HG02642 (cell line): Measurements from ENCODE around the gene SPESP1.

Experiments
- ATAC-seq: cut with Tn5 transposase; IDR thresholded peaks from one replicate; pipeline ENCODE4 v1.9.1; 2021; ENCODE audit warnings: mild to moderate bottlenecking; ENCODE audit not compliant: unreplicated experiment, poor library complexity

SPESP1 gene

DNA sequence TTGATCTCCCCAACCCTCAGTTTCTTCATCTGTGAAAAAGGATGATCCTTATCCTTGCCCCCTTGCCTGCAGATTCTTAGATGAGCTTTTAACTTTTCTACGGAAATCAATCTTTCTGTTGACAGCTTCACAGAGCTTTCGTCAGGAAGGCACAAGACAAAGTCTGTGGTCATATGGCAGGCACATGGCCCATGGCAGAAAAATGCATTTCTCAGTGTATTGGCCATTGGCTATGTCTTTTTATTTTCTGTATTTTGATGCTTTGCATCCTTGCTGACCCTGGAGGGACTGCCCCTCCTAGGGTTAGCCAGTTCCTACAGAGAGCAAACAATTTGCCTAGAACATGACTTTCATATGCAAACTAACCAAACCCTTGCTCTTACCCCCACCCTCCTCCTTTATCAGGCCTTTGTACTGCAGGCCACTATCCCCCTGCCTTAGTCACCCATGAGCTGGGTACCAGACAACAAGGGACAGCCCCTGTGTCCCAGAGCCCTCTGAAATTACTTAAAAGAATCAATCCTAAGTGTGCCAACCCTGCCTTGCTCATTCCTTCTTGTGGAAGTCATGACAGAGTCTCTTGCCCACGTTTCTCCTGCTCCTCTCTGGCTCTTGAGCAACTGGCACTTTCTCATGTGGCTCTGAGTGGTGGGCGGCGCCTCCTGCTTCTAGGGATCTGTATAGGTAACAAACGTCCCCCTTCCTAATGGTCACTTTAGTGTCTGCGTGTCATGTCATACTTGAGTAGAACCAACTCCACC lies 60.1 kb downstream of the SPESP1 start:
- ATAC-seq = no peak

DNA sequence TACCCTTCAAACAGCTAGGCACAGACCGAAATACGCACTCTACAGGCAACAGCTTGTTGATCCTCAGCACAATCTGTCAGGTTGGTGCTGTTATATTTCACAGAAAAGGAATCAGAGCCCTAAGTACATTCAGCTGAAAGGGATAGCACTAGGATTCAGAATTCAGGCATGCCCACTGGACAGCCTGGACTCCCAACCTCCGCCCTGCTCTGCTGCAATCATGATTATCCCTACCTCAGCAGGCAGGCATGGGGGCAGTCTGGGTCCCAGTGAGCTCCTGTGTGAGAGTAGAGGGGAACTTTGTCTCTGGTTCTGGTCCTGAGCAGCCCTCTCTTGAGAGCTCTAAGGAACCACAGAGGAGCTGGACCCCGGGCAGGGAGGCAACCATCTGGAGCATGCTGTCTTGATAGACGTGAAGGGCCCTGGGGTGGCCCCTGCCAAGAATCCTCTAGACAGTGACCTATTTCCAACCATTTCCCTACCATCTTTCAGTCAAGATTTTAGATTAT lies 60.7 kb downstream of the SPESP1 start:
- ATAC-seq = no peak

DNA sequence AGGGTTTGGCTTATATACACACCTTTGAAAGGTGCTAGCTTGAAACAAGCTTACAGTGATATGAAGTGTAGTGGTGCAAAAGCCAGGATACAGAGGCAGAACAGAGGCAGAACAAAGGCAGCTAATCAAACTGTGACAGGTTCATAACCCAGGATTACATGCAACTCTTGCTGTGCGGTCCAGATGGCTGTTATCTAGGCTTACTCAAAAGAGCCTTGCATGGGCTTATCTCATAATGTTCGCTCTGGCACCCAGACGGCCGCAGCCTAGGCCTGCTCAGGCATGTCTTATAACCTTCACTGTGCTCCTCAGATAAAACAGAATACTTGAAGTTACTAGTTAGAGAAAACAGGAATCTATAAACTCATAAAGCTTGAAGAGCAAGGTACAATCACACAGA lies 61.4 kb downstream of the SPESP1 start:
- ATAC-seq = no peak

DNA sequence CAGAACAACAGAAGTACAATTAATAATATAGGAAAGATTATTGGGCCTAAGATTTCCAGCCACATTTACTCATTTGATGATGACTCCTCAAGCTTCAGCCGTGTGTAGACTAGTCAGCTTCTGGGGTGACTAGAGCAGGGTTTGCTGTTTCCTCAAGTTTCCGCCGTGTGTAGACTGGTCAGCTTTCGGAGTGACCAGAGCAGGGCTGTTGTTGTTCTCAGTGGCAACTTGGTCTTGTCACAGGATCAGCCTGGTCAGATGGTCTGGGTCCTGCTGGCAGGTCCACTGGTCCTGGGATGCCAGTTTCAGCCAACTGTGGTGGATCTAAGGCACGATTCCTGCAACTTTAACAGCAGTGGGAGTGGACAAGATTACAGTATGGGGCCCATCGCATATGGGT lies 62.4 kb downstream of the SPESP1 start:
- no peak for ATAC-seq

DNA sequence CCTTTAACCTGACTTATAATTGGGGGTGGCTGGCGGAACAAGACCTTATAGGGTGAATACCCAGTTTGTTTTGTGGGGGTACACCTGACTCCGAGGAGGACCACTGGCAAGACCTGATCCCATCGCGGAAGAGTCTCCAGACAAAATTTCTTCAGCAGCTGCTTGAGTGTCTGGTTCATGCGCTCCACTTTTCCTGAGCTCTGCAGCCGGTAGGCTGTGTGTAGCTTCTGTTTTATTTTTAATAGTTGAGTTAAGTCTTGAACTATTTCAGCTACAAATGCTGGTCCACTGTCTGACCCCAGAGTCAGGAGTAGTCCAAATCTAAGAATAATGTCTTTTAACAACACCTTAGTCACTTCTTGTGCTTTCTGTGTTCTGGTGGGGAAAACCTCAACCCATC lies 63.0 kb downstream of the SPESP1 start:
- ATAC-seq = no peak

DNA sequence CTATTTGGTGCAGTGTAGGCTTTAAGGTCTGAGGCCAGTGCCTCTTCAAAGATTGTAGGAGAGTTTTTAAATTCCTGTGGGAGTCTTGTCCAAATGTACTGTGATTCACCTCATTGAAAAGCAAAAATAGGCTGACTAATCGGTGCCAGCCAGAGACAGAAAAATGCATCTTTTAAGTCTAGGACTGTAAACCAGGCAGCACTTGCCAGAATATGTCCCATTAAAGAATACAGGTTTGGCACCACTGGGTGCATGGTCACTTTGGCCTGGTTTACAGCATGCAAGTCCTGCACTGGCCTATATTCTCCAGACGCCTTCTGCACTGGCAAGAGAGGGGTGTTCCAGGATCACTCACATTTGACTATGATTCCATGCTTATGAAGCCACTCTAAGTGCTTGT lies 63.8 kb downstream of the SPESP1 start:
- no peak for ATAC-seq

DNA sequence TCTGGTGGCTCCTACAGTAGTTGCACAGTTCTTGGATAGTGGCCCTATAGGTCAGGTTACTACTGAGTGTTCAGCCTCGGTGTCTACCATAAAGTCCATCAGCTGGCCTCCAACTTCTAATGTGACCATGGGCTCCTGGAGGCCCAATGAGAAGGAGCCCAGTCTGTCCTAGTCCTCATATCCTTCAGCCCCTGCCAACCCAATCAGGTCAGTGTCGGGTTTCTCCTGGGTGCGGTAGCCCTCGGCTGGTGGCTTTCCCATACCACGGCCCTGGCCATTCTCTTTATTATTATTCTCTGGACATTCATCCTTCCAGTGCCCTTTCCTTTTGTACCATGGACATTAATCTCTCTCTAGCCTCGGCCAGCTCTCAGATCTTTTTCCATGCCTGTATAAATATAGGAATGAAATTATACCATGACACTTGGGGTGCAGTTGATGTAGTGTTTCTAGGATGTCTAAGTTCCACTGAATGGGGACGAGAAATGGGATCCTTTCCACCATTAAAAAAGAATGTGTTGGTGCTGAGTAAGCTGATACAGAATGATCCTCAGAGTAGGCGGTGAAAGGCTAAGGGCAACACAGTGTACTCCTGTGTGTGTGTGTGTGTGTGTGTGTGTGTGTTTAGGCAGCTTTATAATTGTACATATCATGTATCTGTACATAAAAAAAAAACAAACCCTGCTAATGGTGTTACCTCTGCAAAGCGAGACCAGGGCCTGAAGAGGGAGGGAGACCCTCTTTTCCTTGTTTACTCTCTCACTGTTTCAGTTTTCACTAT lies 64.8 kb downstream of the SPESP1 start:
- ATAC-seq = no peak
